Thyroid gland (tissue), 4 donors: Measurements from ENCODE around the gene ELF3.

ENCODE experiments used
- POLR2A ChIP-seq, 2 donors: fragments of 450-650 bp; IDR thresholded peaks; one replicate each; pipeline ENCODE4 v1.6.1; 2017; ENCODE audit warnings: antibody characterized with exemption in 2 of 2, mild to moderate bottlenecking in 2 of 2, moderate library complexity in 1 of 2
- TF ChIP-seq, protein P1 (sequence below), 6 experiments: fragments of 200-600 bp in 3 of 6; fragments of 450-650 bp in 3 of 6; sonication (generic) in 3 of 6; IDR thresholded peaks; one replicate each; pipeline ENCODE4 v1.5.1; 2016 to 2019; ENCODE audit warnings: antibody characterized with exemption in 6 of 6, mild to moderate bottlenecking in 2 of 6, inconsistent platforms in 1 of 6, moderate library complexity in 1 of 6

DNA sequence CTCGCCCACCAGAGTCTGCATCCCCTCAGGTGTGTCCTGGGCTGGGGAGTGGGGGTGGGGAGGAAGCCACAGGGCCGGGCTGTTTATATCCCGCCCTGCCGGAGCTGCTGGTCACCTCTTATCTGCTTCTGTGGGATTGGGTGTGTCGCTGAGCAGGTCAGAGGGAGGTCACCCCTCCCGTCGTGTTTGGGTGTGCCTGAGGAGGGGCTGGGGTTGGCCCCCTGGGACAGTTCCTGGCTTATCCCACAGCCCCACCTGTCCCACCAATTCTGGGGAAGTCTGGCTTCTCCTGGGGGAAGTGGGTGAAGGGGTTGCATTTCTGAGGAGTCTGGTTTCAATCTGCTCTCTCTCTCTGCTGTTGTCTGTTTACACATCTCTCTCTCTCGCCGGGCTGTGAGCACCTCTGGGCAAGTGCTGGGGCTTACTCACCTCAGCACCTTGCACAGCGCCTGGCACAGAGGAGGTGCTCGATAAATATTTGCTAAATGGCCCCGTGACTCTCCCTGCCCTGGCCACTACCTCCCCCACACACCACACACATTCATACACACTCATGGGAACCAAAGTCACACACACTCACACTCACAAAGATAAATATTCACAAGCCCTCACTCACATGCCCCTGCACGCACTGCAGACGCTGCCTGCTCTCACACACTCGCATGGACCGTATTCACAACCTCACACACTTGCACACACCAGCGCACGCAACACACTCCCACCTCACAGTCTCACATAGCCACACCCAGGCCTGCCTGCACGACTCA is 8.3 kb downstream of the ELF3 start:
- TF ChIP-seq, protein P1, sequence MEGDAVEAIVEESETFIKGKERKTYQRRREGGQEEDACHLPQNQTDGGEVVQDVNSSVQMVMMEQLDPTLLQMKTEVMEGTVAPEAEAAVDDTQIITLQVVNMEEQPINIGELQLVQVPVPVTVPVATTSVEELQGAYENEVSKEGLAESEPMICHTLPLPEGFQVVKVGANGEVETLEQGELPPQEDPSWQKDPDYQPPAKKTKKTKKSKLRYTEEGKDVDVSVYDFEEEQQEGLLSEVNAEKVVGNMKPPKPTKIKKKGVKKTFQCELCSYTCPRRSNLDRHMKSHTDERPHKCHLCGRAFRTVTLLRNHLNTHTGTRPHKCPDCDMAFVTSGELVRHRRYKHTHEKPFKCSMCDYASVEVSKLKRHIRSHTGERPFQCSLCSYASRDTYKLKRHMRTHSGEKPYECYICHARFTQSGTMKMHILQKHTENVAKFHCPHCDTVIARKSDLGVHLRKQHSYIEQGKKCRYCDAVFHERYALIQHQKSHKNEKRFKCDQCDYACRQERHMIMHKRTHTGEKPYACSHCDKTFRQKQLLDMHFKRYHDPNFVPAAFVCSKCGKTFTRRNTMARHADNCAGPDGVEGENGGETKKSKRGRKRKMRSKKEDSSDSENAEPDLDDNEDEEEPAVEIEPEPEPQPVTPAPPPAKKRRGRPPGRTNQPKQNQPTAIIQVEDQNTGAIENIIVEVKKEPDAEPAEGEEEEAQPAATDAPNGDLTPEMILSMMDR (IDR thresholded peaks at IDR 0.05): no peak
- no peak for TF ChIP-seq POLR2A (IDR thresholded peaks at IDR 0.05)
